HL-60/S4 treated with phorbol 12-myristate 13-acetate at 8.2 ng/mL for 4 days and 3 days (cell line): ENCODE measurements around the gene CTNND2.

Experiments used
- in situ Hi-C: fragments of 300-500 bp; cut with MboI; formaldehyde crosslinking; loops from 2 replicates; pipeline ENCODE4 v1.15.0; 2022; ENCODE audit warnings: low sequenced_read_pairs

Gene CTNND2

GRCh38 chr5:11607944-11608483, 296.2 kb downstream of the CTNND2 start:
- in situ Hi-C loops = no loop called here

- in situ Hi-C loops = no loop called here
These were observed 301.9 kb downstream of the CTNND2 start for GRCh38 chr5:11602298-11602697.

GRCh38 chr5:11599499-11599898, 304.7 kb downstream of the CTNND2 start:
- in situ Hi-C loops = no loop called here

GRCh38 chr5:11596657-11597071, 307.6 kb downstream of the CTNND2 start:
- in situ Hi-C loops = no loop called here

GRCh38 chr5:11596185-11596584, 308.1 kb downstream of the CTNND2 start:
- in situ Hi-C loops = no loop called here

- in situ Hi-C loops = no loop called here
These were observed 309.2 kb downstream of the CTNND2 start for GRCh38 chr5:11595045-11595444.

GRCh38 chr5:11594021-11594420, 310.2 kb downstream of the CTNND2 start:
- in situ Hi-C loops = no loop called here

- in situ Hi-C loops = no loop called here
These were observed 313.8 kb downstream of the CTNND2 start for GRCh38 chr5:11590475-11590874.

- in situ Hi-C loops = no loop called here
These were observed 315.4 kb downstream of the CTNND2 start for GRCh38 chr5:11588803-11589202.

GRCh38 chr5:11584017-11584416, 320.2 kb downstream of the CTNND2 start:
- in situ Hi-C loops = no loop called here

GRCh38 chr5:11579351-11579750, 324.9 kb downstream of the CTNND2 start:
- in situ Hi-C loops = no loop called here

- in situ Hi-C loops = no loop called here
These were observed 329.5 kb downstream of the CTNND2 start for GRCh38 chr5:11574787-11575186.

GRCh38 chr5:11573140-11573992, 330.9 kb downstream of the CTNND2 start:
- in situ Hi-C loops = no loop called here

- in situ Hi-C loops = no loop called here
These were observed 339.5 kb downstream of the CTNND2 start for GRCh38 chr5:11564706-11565105.

- in situ Hi-C loops = no loop called here
These were observed 340.4 kb downstream of the CTNND2 start for GRCh38 chr5:11563822-11564221.

GRCh38 chr5:11560915-11561697, 343.1 kb downstream of the CTNND2 start:
- in situ Hi-C loops = no loop called here

GRCh38 chr5:11557063-11557462, 347.2 kb downstream of the CTNND2 start:
- in situ Hi-C loops = no loop called here

GRCh38 chr5:11555171-11555570, 349.1 kb downstream of the CTNND2 start:
- in situ Hi-C loops = no loop called here

GRCh38 chr5:11547730-11548129, 356.5 kb downstream of the CTNND2 start:
- in situ Hi-C loops = no loop called here

GRCh38 chr5:11547140-11547539, 357.1 kb downstream of the CTNND2 start:
- in situ Hi-C loops = no loop called here

- in situ Hi-C loops = no loop called here
These were observed 364.1 kb downstream of the CTNND2 start for GRCh38 chr5:11540112-11540511.
